Stimulated activated effector memory CD8-positive, alpha-beta T cell treated with anti-CD3 and anti-CD28 coated beads, Interleukin-12 subunit alpha, Interleukin-12 subunit beta, amount 100 ng/mL, for 72 hours (primary cell): ENCODE data around the gene ALDH5A1.
"Not testable (repeated sequence)": the region's sequence is repeated elsewhere in the genome, so short reads cannot be mapped to it uniquely, and the experiment has no call there.

Source experiments
- ATAC-seq: fragments of 150-1000 bp; cut with Tn5 transposase; 2 replicates; pipeline ENCODE4 v1.10.0; 2021
- DNase-seq, 2 donors: peaks; one replicate each; pipeline ENCODE4 v3.0.0; 2021 to 2022; ENCODE audit warnings: low spot score in 2 of 2
- H3K27ac Mint-ChIP-seq: one replicate; pipeline ENCODE4 v1.8.0; 2022; ENCODE audit warnings: mild to moderate bottlenecking, mixed read lengths
- H3K36me3 Mint-ChIP-seq: one replicate; pipeline ENCODE4 v1.8.0; 2022; ENCODE audit warnings: mild to moderate bottlenecking, mixed read lengths
- H3K4me1 Mint-ChIP-seq: one replicate; pipeline ENCODE4 v1.8.0; 2022; ENCODE audit warnings: mixed read lengths
- H3K4me3 Mint-ChIP-seq: one replicate; pipeline ENCODE4 v1.8.0; 2022; ENCODE audit warnings: mild to moderate bottlenecking, mixed read lengths
- H3K9me3 Mint-ChIP-seq: one replicate; pipeline ENCODE4 v1.8.0; 2022; ENCODE audit warnings: mixed read lengths

The ALDH5A1 gene

DNA sequence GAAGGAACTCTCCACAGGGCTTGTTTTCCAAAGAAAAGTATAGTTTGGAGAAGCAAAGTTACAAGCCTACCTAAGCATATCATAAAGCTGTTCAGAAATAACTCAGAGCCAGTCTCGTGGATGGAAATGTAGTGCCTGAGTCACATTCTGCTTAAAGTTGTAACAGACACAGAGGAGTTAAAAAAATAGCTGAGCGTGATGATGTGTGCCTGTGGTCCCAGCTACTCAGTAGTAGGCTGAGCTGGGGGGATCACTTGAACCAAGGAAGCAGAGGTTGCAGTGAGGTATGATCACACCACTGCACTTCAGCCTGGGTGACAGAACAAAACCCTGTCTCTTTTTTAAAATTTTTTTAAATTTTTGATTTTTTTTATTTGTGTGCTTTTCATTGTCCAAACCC lies 6.6 kb downstream of the ALDH5A1 start:
- Mint-ChIP-seq H3K4me3 (no peak overlapping the region), H3K36me3 (peaks cover 7% of the 10 kb centered on the region), H3K27ac (no peak overlapping the region), H3K4me1 (peaks cover 9% of the 10 kb centered on the region), H3K9me3 (peaks cover 3% of the 10 kb centered on the region)
- ATAC-seq, result peak; percentile 63
- DNase-seq, result no peak

DNA sequence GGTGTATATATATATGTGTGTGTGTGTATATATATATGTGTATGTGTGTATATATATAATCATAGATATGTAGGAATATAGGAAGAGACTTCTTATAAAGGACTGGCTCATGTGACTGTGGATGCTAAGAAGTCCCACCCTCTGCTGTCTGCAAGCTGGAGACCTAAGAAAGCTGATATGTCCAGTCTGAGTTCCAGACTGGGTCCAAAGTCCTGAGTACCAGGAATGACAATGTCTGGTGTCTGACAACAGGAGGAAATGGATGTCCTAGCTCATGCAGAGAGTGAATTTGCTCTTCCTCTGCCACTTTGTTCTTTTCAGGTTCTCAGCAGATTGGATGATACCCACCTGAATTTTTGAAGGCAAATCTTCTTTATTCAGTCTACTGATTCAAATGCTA lies 7.1 kb downstream of the ALDH5A1 start:
- ATAC-seq (no peak), DNase-seq (no peak)
- H3K27ac Mint-ChIP-seq, result no peak overlapping the region
- H3K4me1 Mint-ChIP-seq, result peaks cover 9% of the 10 kb centered on the region
- H3K36me3 Mint-ChIP-seq, result peaks cover 8% of the 10 kb centered on the region
- no peak overlapping the region for H3K4me3 Mint-ChIP-seq
- no peaks in the 10 kb centered on the region for H3K9me3 Mint-ChIP-seq

DNA sequence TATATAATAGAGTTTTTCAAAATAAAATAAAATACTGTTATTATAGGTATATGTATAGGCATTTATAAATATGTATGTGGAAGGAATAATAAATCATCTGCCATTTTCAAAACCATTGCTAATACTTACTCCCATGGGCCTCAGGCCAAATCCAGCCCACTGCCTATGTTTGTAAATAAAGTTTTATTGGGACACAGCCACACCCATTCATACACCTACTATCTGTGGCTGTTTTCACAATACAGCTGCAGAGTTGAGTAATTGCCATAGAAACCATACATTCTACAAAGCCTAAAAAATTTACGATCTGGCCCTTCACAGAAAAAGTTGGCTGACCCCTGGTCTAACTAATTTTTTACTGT lies 9.5 kb downstream of the ALDH5A1 start:
- no peak overlapping the region for H3K27ac Mint-ChIP-seq
- no peak for ATAC-seq
- peaks cover 26% of the 10 kb centered on the region for H3K36me3 Mint-ChIP-seq

DNA sequence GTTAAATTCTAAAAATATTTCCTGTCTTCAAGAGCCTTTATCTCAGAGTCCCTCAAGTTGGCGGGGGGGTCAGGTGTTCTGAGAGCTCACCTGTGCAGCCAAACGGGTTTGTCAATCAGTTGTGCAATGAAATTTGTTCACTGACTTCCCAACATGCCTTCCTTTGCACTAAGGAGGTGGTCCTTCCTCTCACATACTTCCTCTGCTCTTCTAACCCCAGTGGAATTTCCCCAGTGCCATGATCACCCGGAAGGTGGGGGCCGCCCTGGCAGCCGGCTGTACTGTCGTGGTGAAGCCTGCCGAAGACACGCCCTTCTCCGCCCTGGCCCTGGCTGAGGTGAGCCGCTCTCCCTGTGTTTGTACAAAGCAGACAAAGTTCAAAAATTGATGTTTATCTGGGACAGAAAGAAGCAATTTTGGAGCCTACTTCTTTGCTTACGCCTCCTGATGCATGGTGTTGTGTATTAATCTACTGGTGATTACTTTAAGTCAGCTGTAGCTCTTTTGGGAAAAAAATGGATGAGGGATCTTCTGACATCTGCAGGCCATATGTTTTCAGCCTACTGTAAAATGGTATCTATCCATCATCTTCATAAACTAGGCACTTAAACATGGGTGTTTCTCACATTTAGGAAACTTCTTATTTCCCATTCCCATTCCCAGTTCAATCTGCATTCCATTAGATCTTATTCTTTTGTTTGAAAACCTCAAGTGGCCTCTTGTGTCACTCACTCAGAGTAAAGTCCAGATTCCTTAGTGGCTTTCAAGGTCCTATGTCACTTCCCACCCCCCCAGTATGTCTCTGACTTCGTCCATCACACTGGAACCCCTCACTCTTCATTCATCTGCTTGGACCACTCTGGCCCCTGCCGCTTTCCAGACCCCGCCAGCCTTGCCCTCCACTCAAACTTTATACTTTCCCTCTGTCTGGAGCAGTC lies 10.1 kb downstream of the ALDH5A1 start:
- ATAC-seq (no peak), DNase-seq (peak in 1 of 2 donors; percentile 25)
- Mint-ChIP-seq H3K4me3 (no peak overlapping the region), H3K9me3 (no peaks in the 10 kb centered on the region), H3K4me1 (no peaks in the 10 kb centered on the region), H3K36me3 (peaks cover 32% of the 10 kb centered on the region), H3K27ac (peak overlapping the region; percentile 69)

More for the DNA sequence above, 9.5 kb downstream of the ALDH5A1 start:
- no peaks in the 10 kb centered on the region for H3K4me1 Mint-ChIP-seq
- no peaks in the 10 kb centered on the region for H3K9me3 Mint-ChIP-seq
- no peak overlapping the region for H3K4me3 Mint-ChIP-seq
- no peak for DNase-seq

DNA sequence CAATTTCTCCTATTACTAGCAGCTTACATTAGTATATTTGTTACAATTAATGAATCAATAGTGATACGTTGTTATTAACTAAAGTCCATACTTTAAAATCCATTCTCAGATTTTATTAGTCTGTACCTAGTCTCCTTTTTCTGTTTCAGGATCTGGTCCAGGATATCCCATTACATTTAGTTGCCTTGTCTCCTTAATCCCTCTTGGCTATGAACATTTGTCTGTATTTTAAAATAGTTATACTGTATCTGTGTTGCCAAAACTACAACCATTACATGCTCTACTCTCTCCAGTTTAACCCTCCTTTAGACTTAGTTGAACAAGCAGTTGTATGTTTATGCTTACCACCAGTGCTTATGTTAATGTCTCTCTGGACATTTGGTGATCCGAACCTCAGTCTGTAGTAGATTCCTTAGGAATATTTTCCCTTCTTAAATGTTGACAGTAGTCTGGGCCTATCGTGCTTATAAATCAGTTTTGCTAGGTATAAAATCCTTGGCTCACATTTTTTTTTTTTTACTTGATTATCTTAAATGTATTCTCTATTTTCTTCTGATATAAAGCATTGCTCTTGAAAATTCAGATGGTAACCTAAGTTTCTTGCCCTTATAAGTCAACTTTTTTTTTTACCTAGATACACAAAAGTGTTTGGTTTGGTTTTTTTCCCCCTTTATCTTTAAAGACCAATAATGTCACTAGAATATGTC lies 12.2 kb downstream of the ALDH5A1 start:
- Mint-ChIP-seq H3K4me1 (no peaks in the 10 kb centered on the region), H3K4me3 (no peak overlapping the region), H3K27ac (no peak overlapping the region), H3K36me3 (peaks cover 33% of the 10 kb centered on the region), H3K9me3 (no peaks in the 10 kb centered on the region)
- DNase-seq (no peak), ATAC-seq (no peak)

DNA sequence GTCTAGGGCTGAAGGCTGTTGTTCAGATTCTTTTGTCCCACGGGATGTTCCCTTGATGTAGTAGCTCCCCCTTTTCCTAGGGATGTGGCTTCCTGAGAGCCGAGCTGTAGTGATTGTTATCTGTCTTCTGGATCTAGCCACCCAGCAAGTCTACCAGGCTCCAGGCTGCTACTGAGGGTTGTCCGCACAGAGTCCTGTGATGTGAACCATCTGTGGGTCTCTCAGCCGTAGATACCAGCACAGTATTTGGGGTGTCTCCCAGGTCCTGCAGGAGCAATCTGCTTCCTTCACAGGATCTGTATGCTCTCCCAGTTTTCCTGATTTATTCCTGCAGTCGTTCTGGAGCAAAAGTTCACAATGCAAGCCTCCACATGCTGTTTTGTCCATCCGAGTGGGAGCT lies 17.2 kb downstream of the ALDH5A1 start:
- not testable (repeated sequence) for ATAC-seq, H3K9me3 Mint-ChIP-seq, H3K4me1 Mint-ChIP-seq, H3K4me3 Mint-ChIP-seq, H3K27ac Mint-ChIP-seq
- H3K36me3 Mint-ChIP-seq, result peaks cover 51% of the 10 kb centered on the region
- DNase-seq, result peak in 1 of 2 donors; percentile 36

DNA sequence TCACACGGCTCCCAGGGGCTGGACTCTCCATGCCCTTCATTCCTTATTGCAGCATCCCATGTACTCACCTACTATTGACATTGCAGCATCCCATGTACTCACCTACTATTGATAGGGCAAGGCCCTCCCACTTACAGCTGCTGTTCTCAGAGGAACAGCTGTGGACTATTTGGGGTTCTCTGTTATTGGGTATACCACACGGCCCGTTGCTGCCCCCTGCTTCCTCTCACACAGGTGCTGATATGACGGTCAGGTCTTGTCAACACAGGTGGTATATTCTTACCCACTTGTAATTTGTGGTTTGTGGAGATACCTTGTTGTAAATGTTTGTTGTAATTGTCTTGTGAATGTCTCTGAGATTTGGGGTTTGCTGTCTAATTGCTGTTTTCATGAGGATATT lies 18.8 kb downstream of the ALDH5A1 start:
- no peaks in the 10 kb centered on the region for H3K9me3 Mint-ChIP-seq
- H3K4me1 Mint-ChIP-seq, result no peaks in the 10 kb centered on the region
- no peak overlapping the region for H3K4me3 Mint-ChIP-seq
- DNase-seq (peak in 1 of 2 donors; percentile 7), ATAC-seq (no peak)
- peak overlapping the region; percentile 23 for H3K27ac Mint-ChIP-seq
- H3K36me3 Mint-ChIP-seq, result peaks cover 39% of the 10 kb centered on the region

DNA sequence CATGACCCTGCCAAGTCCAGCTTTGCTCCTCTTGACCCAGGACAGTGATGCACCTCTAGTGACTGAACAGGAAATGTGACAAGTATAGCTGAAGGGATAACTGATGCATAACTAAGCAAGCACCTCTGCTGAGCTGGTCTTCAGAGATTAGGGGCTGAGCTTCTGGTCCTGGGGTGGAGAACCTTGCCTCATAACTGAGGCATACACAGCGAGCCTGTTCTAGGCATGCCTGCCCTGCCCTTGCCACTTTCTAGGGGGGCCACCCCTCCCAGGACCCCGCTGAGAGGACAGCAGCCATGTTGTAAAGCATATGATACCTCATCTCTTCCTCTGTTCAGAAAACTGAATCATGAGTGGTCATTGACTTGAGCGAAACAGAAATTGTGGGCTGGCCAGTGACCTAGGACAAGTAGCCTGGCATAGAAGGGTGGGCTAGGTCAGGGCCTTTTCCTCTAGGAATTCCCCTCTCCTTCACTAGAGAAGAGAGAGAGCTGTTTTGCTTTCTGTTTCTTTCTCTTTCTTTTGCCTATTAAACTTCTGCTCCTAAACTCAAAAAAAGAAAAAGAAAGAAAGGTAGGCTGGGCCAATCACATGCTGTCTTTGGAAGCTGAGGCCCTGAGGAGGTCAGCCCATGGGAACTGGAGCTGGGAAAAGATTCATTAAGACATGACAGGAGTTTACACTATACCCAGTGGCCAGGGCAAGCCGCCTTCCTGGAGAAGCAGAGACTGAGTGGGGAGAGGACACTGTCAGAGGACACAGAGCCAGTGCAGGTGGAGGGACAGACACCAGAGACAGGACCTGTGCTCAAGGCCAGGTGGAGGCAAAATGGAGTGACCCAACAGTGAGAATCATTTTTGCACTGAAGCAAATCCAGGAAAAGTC lies 23.1 kb downstream of the ALDH5A1 start:
- H3K27ac Mint-ChIP-seq, result peak overlapping the region; percentile 80
- DNase-seq (peak in 1 of 2 donors; percentile 35), ATAC-seq (peak; percentile 42)
- no peak overlapping the region for H3K4me3 Mint-ChIP-seq
- H3K4me1 Mint-ChIP-seq, result no peaks in the 10 kb centered on the region
- peaks cover 36% of the 10 kb centered on the region for H3K36me3 Mint-ChIP-seq
- no peaks in the 10 kb centered on the region for H3K9me3 Mint-ChIP-seq

DNA sequence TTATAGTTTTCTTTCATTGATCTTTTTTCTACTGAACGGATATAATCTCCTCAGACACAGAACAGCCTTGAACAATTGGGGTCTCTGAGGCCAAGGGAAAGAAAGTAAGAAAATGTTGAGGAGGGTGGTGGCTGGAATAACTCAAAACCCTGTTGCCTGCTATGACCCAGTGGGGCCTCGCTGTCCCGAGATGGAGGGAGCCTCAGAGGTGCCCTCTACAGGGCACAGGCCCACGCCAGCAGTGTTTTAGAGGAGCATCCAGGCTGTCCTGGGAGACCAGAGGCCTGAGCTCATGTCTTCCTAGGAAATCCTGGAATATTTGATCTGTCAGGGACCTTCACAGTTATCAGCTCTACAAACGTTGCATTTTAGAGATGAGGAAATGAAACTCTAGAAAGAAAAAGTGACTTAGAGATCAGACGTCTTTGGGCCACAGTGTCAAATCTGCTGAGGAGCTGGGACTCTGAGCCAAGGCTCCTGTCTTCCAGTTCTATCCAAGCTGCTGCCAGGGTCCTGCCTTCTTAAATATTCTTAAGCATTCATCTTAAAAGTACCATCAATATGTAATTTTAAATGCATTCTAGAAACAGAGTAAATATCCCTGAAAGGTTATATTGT lies 26.3 kb downstream of the ALDH5A1 start:
- Mint-ChIP-seq H3K36me3 (peaks cover 12% of the 10 kb centered on the region), H3K27ac (no peak overlapping the region), H3K4me1 (no peaks in the 10 kb centered on the region), H3K4me3 (no peak overlapping the region), H3K9me3 (no peaks in the 10 kb centered on the region)
- DNase-seq, result peak in 1 of 2 donors; percentile 54
- peak; percentile 83 for ATAC-seq

DNA sequence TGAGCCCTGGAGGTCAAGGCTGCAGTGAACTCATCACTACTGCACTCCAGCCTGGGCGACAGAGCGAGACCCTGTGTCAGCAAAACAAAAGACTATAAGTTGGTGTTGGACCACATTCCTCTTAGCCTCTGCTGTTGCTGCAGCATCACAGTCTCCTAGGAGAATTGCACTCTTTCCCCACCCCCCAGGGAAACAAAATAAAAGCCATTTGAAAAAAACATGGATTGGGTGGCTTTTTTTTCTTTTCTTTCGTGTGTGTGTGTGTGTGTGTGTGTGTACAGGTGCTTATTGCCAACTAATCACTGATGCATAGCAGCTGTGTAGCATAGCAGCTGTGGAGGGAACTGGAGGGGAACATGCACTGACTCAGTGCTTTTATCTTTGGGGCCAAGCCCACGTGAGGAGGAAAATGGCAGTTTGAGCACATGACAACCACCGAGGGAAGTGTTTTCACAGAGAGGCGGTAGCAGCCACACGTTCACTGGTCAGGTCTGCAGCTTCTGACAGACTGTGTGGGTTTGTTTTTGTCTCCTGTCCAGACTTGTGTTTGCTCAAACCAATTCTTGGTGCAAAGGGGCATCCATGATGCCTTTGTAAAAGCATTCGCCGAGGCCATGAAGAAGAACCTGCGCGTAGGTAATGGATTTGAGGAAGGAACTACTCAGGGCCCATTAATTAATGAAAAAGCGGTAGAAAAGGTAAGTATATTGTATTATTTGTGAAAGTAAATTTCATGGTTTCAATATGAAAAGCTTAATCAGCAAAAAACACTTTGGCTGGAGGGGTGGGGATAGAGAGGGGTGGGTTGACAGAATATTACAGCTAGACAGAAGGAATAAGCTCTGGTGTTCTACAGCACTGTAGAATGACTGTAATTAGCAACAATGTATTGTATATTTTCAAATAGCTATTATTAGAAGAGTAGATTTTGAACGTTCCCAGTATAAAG lies 27.7 kb downstream of the ALDH5A1 start:
- H3K36me3 Mint-ChIP-seq, result peaks cover 5% of the 10 kb centered on the region
- ATAC-seq (no peak), DNase-seq (peak in 1 of 2 donors; percentile 29)
- no peak overlapping the region for H3K4me3 Mint-ChIP-seq
- no peaks in the 10 kb centered on the region for H3K4me1 Mint-ChIP-seq
- H3K9me3 Mint-ChIP-seq, result no peaks in the 10 kb centered on the region
- H3K27ac Mint-ChIP-seq, result no peak overlapping the region

DNA sequence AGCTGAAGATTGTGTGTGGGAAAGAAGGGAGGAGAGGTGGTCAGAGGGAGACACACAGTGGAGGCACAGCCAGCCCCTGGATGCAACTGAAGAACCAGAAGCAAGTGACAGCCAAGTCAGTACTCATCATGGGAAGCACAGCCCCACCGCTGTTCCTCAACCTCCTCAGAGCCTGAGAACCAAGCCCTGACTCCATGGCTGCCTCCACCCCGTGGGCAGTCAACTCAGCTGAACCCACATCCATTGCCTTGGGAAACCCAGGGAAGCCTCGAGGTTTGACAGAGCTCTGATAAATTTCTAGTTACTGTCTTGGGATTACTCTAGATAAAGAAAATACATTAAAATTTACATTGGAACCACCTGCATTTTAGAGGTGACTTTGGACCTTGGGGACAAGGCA lies 29.6 kb downstream of the ALDH5A1 start:
- ATAC-seq, result no peak
- Mint-ChIP-seq H3K36me3 (peaks cover 5% of the 10 kb centered on the region), H3K27ac (no peak overlapping the region), H3K4me3 (no peak overlapping the region), H3K9me3 (no peaks in the 10 kb centered on the region), H3K4me1 (no peaks in the 10 kb centered on the region)
- peak in 1 of 2 donors; percentile 43 for DNase-seq

DNA sequence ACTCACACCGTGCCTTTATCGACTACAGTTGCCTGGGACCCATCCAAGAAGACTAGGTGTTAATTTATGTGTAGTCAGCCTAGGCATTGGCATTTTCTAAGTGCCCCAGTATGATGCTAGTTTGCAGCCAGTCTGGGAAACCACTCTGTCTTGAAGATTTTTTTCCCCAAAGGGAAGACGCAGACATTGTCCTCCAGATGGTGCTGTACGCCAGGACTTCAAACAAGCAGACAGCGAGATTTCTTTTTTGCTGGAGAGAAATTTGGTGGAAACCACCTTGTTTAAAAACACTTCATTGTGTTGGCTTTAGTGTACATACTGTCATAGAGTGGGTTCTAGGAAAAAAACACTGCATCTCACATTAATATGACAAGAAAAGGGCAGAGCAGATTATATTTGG lies 30.0 kb downstream of the ALDH5A1 start:
- H3K4me1 Mint-ChIP-seq, result no peaks in the 10 kb centered on the region
- no peak overlapping the region for H3K27ac Mint-ChIP-seq
- no peaks in the 10 kb centered on the region for H3K9me3 Mint-ChIP-seq
- H3K4me3 Mint-ChIP-seq, result no peak overlapping the region
- DNase-seq, result peak in 1 of 2 donors; percentile 48
- H3K36me3 Mint-ChIP-seq, result peaks cover 5% of the 10 kb centered on the region
- peak; percentile 8 for ATAC-seq

DNA sequence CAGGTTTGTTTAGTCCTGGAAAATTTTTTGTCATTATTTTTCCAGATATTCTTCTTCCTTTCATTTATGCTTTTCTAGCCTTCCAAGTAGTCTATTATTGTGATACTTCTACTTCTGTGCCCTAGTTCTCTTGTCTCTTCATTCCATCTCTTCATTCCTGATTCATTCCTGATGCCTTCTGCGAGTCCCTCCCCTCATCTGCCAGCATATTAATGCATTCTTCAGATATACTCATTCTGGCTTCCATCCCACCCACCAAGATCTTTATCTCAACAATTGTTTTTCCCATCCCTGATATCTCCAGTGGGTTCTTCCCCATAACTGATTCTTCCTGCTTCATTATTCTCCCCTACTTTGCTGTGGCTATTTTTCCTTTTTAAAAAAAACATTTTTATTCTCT lies 35.2 kb downstream of the ALDH5A1 start:
- Mint-ChIP-seq H3K36me3 (peaks cover 6% of the 10 kb centered on the region), H3K9me3 (no peaks in the 10 kb centered on the region), H3K27ac (no peak overlapping the region), H3K4me3 (no peak overlapping the region), H3K4me1 (no peaks in the 10 kb centered on the region)
- no peak for DNase-seq
- ATAC-seq, result no peak

DNA sequence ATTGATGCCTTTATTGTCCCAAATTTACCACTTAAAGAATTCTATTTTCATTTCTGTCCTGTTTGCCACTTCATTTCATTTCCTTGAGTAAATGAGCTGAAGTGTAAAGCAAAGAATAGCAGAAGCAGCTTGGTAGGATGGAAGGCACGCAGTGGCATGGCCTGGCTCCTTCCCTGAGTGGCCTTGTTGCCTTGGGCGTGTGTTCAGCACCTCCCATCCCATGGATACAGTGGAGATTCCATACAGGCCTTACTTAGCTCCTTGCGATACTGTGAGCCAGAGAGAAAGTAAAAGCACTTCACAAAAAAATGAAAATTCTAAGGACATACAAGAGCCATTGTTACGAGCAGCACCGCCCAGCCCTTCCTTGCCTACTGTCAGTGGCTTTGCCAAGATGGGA lies 39.6 kb downstream of the ALDH5A1 start:
- DNase-seq (no peak), ATAC-seq (no peak)
- no peaks in the 10 kb centered on the region for H3K4me1 Mint-ChIP-seq
- no peak overlapping the region for H3K27ac Mint-ChIP-seq
- peaks cover 6% of the 10 kb centered on the region for H3K36me3 Mint-ChIP-seq
- no peak overlapping the region for H3K4me3 Mint-ChIP-seq
- no peaks in the 10 kb centered on the region for H3K9me3 Mint-ChIP-seq
